SK-N-SH treated with all-trans-retinoic acid at 6 μM for 48 hours (cell line): ENCODE measurements around the gene POLD1.
A peak's percentile ranks its signal among the peaks of the same experiment; 100 is the strongest.

ENCODE experiments used
- ATAC-seq: fragments of 200-7000 bp; cut with Tn5 transposase; 3 replicates; pipeline ENCODE4 v1.9.1; 2020; ENCODE audit warnings: mild to moderate bottlenecking, moderate library complexity
- ARNTL ChIP-seq: fragments of 450-650 bp; formaldehyde crosslinking; IDR thresholded peaks from 2 replicates; pipeline ENCODE4 v1.5.0; 2020; ENCODE audit warnings: low read depth, mild to moderate bottlenecking, moderate library complexity, borderline replicate concordance
- CSDC2 ChIP-seq: fragments of 250-450 bp; sonication (Bioruptor Pico); IDR thresholded peaks from 2 replicates; pipeline ENCODE4 v1.5.0; 2020; ENCODE audit warnings: mild to moderate bottlenecking, moderate library complexity
- ESRRG ChIP-seq: fragments of 250-450 bp; sonication (Bioruptor Pico); IDR thresholded peaks from 2 replicates; pipeline ENCODE4 v1.6.1; 2021; ENCODE audit warnings: mild to moderate bottlenecking
- GLIS3 ChIP-seq: fragments of 250-450 bp; sonication (Bioruptor Pico); IDR thresholded peaks from 2 replicates; pipeline ENCODE4 v1.5.0; 2020; ENCODE audit warnings: mild to moderate bottlenecking, moderate library complexity
- ISL1 ChIP-seq: fragments of 250-450 bp; sonication (Bioruptor Pico); IDR thresholded peaks from 2 replicates; pipeline ENCODE4 v2.1.2; 2022; ENCODE audit warnings: mild to moderate bottlenecking, moderate library complexity
- OSR1 ChIP-seq: fragments of 250-450 bp; sonication (Bioruptor Pico); IDR thresholded peaks from 2 replicates; pipeline ENCODE4 v1.8.0; 2022; ENCODE audit warnings: moderate library complexity, mild to moderate bottlenecking, inconsistent platforms
- PPARA ChIP-seq: fragments of 250-450 bp; sonication (Bioruptor Pico); IDR thresholded peaks from 2 replicates; pipeline ENCODE4 v1.5.0; 2020; ENCODE audit warnings: mild to moderate bottlenecking, borderline replicate concordance
- RARB ChIP-seq: fragments of 250-450 bp; sonication (Bioruptor Pico); IDR thresholded peaks from 2 replicates; pipeline ENCODE4 v1.8.0; 2021; ENCODE audit warnings: mild to moderate bottlenecking, moderate library complexity
- SNAI2 ChIP-seq: fragments of 250-450 bp; sonication (Bioruptor Pico); IDR thresholded peaks from 2 replicates; pipeline ENCODE4 v1.5.0; 2020; ENCODE audit warnings: mild to moderate bottlenecking, moderate library complexity
- TCF4 ChIP-seq: fragments of 250-450 bp; sonication (Bioruptor Pico); IDR thresholded peaks from 2 replicates; pipeline ENCODE4 v1.8.0; 2021; ENCODE audit warnings: mild to moderate bottlenecking, moderate library complexity, borderline replicate concordance
- TOX ChIP-seq: fragments of 250-450 bp; sonication (Bioruptor Pico); IDR thresholded peaks from 2 replicates; pipeline ENCODE4 v1.8.0; 2021; ENCODE audit warnings: mild to moderate bottlenecking, moderate library complexity, borderline replicate concordance
- TSHZ2 ChIP-seq: fragments of 250-450 bp; sonication (Bioruptor Pico); IDR thresholded peaks from 2 replicates; pipeline ENCODE4 v1.5.0; 2020; ENCODE audit warnings: mild to moderate bottlenecking, moderate library complexity
- ZC3H10 ChIP-seq: fragments of 250-450 bp; sonication (Bioruptor Pico); IDR thresholded peaks from 2 replicates; pipeline ENCODE4 v1.5.1; 2021; ENCODE audit warnings: mild to moderate bottlenecking, moderate library complexity
- ZFP3 ChIP-seq: fragments of 250-450 bp; sonication (Bioruptor Pico); IDR thresholded peaks from 2 replicates; pipeline ENCODE4 v1.5.0; 2020; ENCODE audit warnings: mild to moderate bottlenecking, moderate library complexity
- ZFP30 ChIP-seq: fragments of 450-650 bp; formaldehyde crosslinking; IDR thresholded peaks from 2 replicates; pipeline ENCODE4 v1.5.0; 2022; ENCODE audit warnings: mild to moderate bottlenecking, moderate library complexity
- ZNF565 ChIP-seq: fragments of 450-650 bp; formaldehyde crosslinking; conservative IDR thresholded peaks from 2 replicates; pipeline ENCODE4 v1.5.0; 2020; ENCODE audit warnings: low read depth, mild to moderate bottlenecking, moderate library complexity
- ZNF70 ChIP-seq: fragments of 450-650 bp; formaldehyde crosslinking; IDR thresholded peaks from 2 replicates; pipeline ENCODE4 v1.5.0; 2020; ENCODE audit warnings: mild to moderate bottlenecking, moderate library complexity
- ZNF8 ChIP-seq: fragments of 450-650 bp; formaldehyde crosslinking; IDR thresholded peaks from 2 replicates; pipeline ENCODE4 v1.5.0; 2020; ENCODE audit warnings: mild to moderate bottlenecking, moderate library complexity
- TF ChIP-seq, protein P1 (sequence below): fragments of 250-450 bp; sonication (Bioruptor Pico); IDR thresholded peaks from 2 replicates; pipeline ENCODE4 v1.8.0; 2021; ENCODE audit warnings: low read depth, mild to moderate bottlenecking, moderate library complexity, borderline replicate concordance
- TF ChIP-seq, protein P2 (sequence below): fragments of 250-450 bp; sonication (Bioruptor Pico); IDR thresholded peaks from 2 replicates; pipeline ENCODE4 v1.5.1; 2021; ENCODE audit warnings: mild to moderate bottlenecking, moderate library complexity

POLD1 gene

GRCh38 chr19:50464348-50464747 is 80.2 kb downstream of the POLD1 start:
- no peak for TF ChIP-seq ZNF565 (CRISPR knock-in tag)
- TF ChIP-seq CSDC2 (CRISPR knock-in tag) = no peak
- TF ChIP-seq, protein P1, sequence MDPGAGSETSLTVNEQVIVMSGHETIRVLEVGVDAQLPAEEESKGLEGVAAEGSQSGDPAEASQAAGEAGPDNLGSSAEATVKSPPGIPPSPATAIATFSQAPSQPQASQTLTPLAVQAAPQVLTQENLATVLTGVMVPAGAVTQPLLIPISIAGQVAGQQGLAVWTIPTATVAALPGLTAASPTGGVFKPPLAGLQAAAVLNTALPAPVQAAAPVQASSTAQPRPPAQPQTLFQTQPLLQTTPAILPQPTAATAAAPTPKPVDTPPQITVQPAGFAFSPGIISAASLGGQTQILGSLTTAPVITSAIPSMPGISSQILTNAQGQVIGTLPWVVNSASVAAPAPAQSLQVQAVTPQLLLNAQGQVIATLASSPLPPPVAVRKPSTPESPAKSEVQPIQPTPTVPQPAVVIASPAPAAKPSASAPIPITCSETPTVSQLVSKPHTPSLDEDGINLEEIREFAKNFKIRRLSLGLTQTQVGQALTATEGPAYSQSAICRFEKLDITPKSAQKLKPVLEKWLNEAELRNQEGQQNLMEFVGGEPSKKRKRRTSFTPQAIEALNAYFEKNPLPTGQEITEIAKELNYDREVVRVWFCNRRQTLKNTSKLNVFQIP (CRISPR knock-in tag) = no peak
- TF ChIP-seq, protein P2, sequence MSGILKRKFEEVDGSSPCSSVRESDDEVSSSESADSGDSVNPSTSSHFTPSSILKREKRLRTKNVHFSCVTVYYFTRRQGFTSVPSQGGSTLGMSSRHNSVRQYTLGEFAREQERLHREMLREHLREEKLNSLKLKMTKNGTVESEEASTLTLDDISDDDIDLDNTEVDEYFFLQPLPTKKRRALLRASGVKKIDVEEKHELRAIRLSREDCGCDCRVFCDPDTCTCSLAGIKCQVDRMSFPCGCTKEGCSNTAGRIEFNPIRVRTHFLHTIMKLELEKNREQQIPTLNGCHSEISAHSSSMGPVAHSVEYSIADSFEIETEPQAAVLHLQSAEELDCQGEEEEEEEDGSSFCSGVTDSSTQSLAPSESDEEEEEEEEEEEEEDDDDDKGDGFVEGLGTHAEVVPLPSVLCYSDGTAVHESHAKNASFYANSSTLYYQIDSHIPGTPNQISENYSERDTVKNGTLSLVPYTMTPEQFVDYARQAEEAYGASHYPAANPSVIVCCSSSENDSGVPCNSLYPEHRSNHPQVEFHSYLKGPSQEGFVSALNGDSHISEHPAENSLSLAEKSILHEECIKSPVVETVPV (CRISPR knock-in tag) = no peak
- TF ChIP-seq ISL1 (CRISPR knock-in tag) = no peak
- TF ChIP-seq ZNF70 (CRISPR knock-in tag) = no peak
- TF ChIP-seq TOX (CRISPR knock-in tag) = no peak
- no peak for TF ChIP-seq ESRRG (CRISPR knock-in tag)
- no peak for TF ChIP-seq ARNTL (CRISPR knock-in tag)
- TF ChIP-seq TCF4 (CRISPR knock-in tag) = no peak
- no peak for TF ChIP-seq GLIS3 (CRISPR knock-in tag)
- TF ChIP-seq PPARA (CRISPR knock-in tag) = no peak
- no peak for TF ChIP-seq ZC3H10 (CRISPR knock-in tag)
- TF ChIP-seq ZFP3 = no peak
- TF ChIP-seq OSR1 (CRISPR knock-in tag) = no peak
- no peak for ATAC-seq

DNA sequence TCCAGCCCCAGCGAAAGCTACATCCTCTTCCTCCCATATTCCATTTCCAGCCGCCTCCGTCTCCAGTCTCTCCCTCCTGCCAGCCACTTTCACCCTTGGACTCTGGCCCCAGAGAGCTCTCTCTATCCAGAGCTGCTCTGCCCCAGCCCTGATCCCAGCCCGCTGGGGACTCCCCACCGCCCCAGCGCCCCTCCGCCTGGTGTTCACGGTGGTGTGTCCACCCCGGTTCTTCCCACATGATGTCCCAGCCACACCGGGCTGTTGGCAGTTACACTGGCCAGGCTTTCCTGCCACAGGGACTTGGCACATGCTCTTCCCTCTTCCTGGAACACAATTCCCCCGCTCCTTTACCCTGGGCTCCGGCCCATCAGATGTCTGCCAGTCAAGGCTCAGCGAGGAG is 80.9 kb downstream of the POLD1 start:
- TF ChIP-seq OSR1 (CRISPR knock-in tag) (no peak), ISL1 (CRISPR knock-in tag) (no peak), TCF4 (CRISPR knock-in tag) (no peak), ARNTL (CRISPR knock-in tag) (no peak), GLIS3 (CRISPR knock-in tag) (no peak), PPARA (CRISPR knock-in tag) (no peak), ZNF8 (CRISPR knock-in tag) (no peak), ESRRG (CRISPR knock-in tag) (no peak)
- no peak for ATAC-seq

GRCh38 chr19:50465986-50466705 is 82.0 kb downstream of the POLD1 start:
- peak; percentile 24; the same call in 1 of the 3 replicates for ATAC-seq
- TF ChIP-seq TCF4 (CRISPR knock-in tag) = no peak
- TF ChIP-seq PPARA (CRISPR knock-in tag) = no peak
- TF ChIP-seq CSDC2 (CRISPR knock-in tag) = no peak
- TF ChIP-seq, protein P2 (CRISPR knock-in tag) = no peak
- no peak for TF ChIP-seq ZFP3
- TF ChIP-seq SNAI2 = no peak
- no peak for TF ChIP-seq ZNF70 (CRISPR knock-in tag)
- no peak for TF ChIP-seq GLIS3 (CRISPR knock-in tag)
- no peak for TF ChIP-seq ZFP30 (CRISPR knock-in tag)
- TF ChIP-seq ZNF565 (CRISPR knock-in tag) = no peak
- TF ChIP-seq TOX (CRISPR knock-in tag) = no peak
- no peak for TF ChIP-seq OSR1 (CRISPR knock-in tag)
- no peak for TF ChIP-seq RARB
- no peak for TF ChIP-seq ISL1 (CRISPR knock-in tag)
- no peak for TF ChIP-seq ESRRG (CRISPR knock-in tag)

- ATAC-seq = no peak
- no peak for TF ChIP-seq TOX (CRISPR knock-in tag)
These were observed 82.5 kb downstream of the POLD1 start for GRCh38 chr19:50466706-50467039.

- TF ChIP-seq TSHZ2 (CRISPR knock-in tag) = no peak
- TF ChIP-seq, protein P2 (CRISPR knock-in tag) = no peak
- no peak for TF ChIP-seq SNAI2
- TF ChIP-seq ZFP3 = no peak
- TF ChIP-seq PPARA (CRISPR knock-in tag) = no peak
- TF ChIP-seq TOX (CRISPR knock-in tag) = no peak
- no peak for TF ChIP-seq ZNF8 (CRISPR knock-in tag)
- TF ChIP-seq, all 23 proteins: peak for 0
- no peak for ATAC-seq
These were observed 83.4 kb downstream of the POLD1 start for GRCh38 chr19:50467566-50467965.
